H1 (cell line): Measurements from ENCODE around the gene FITM2. TPM values are rescaled to one million over a fixed set of nuclear protein-coding genes. Genes with fewer than 3 reads are reported as not detected.

Source experiments
- CHD1 ChIP-seq: IDR thresholded peaks from 2 replicates; pipeline ENCODE4 v1.6.1; 2012; ENCODE audit warnings: low read depth, low read length, improper control_type of control experiment
- KDM1A ChIP-seq: fragments of 200-600, 300-600 bp; sonication (generic); IDR thresholded peaks from 2 replicates; pipeline ENCODE4 v1.7.1; 2016; ENCODE audit warnings: mild to moderate bottlenecking, low read length, borderline replicate concordance
- KDM5A ChIP-seq: fragments of 200-600 bp; IDR thresholded peaks from 2 replicates; pipeline ENCODE4 v1.7.1; 2012; ENCODE audit warnings: mild to moderate bottlenecking, low read length, inconsistent platforms, mixed read lengths
- RBBP5 ChIP-seq: IDR thresholded peaks from 2 replicates; pipeline ENCODE4 v1.7.1; 2012; ENCODE audit warnings: low read depth, mild to moderate bottlenecking, inconsistent platforms, low read length, moderate library complexity, borderline replicate concordance
- RFX5 ChIP-seq: IDR thresholded peaks from 2 replicates; pipeline ENCODE4 v1.6.1; 2011; ENCODE audit warnings: low read depth, low read length, improper control_type of control experiment, borderline replicate concordance
- SUZ12 ChIP-seq: fragments of 200-600 bp; sonication (generic); IDR thresholded peaks from 2 replicates; pipeline ENCODE4 v1.6.1; 2012; ENCODE audit warnings: mild to moderate bottlenecking, inconsistent platforms, low read length, moderate library complexity, mixed read lengths
- TAF1 ChIP-seq: IDR thresholded peaks from 2 replicates; pipeline ENCODE4 v1.6.1; 2011; ENCODE audit warnings: mild to moderate bottlenecking, low read depth, low read length
- TCF12 ChIP-seq: IDR thresholded peaks from 2 replicates; pipeline ENCODE4 v1.6.1; 2011; ENCODE audit warnings: low read depth, mild to moderate bottlenecking, low read length
- TEAD4 ChIP-seq: IDR thresholded peaks from 2 replicates; pipeline ENCODE4 v1.6.1; 2012; ENCODE audit warnings: low read depth, low read length, inconsistent platforms, mixed read lengths
- polyA plus RNA-seq, 7 experiments: library from polyadenylated mRNA; depleted of rRNA in 3 of 7; stranded (reverse) in 5 of 7; unstranded in 2 of 7; fragments of >200 nt in 5 of 7; fragments of 200-250 nt in 2 of 7; gene quantifications; 1 replicate in 5 of 7; 2 replicates in 1 of 7; 4 replicates in 1 of 7; pipeline versions ENCODE4 v1.2.1 to v1.2.3, GENCODE V29; 2011 to 2013; ENCODE audit warnings: missing spikeins in 2 of 7, mixed read lengths in 2 of 7
- total RNA-seq: library from RNA; stranded (reverse); fragmentation: NEBNext Ultra II Directional; extraction: Animal tissue kit (Norgen Biotek cat#: 25700); gene quantifications from 2 replicates; pipeline ENCODE4 v1.2.1, GENCODE V29; 2021

FITM2 gene
- total and polyA plus RNA-seq, 2 of the 8 experiments (the other 6 are each of a cell fraction or from before 2014, with no cell fraction given) = 1.1 to 2.1 TPM

DNA sequence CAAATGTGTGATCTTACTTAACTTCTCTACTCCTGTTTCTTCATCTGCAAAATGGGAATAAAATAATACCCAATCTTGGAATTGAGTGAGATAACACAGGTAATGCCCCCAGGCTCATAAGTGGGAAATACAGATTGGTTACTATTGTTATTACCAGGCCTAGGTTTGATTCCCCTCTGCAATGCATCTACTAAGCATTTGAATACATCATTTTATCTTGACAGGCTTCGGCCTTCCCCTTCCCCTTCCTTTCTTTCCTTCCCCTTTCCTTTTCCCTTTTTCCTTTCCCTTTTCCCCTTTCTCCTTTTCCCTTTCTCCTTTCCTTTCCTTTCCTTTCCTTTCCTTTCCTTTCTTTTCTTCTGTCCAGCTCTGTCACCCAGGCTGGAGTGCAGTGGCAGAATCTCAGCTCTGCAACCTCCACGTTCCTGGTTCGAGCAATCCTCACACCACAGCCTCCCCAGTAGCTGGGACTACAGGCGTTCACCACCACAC lies 37.2 kb upstream of the FITM2 start (continued):
- TF ChIP-seq SUZ12 (no peak), TAF1 (no peak), KDM1A (no peak), TEAD4 (no peak), RBBP5 (no peak), TCF12 (no peak), CHD1 (no peak), RFX5 (no peak), KDM5A (no peak)
